GM12872 (cell line): ENCODE data around the gene IFNA4.

Experiments
- CTCF ChIP-seq: IDR thresholded peaks from 3 replicates; pipeline ENCODE4 v1.5.1; 2011; ENCODE audit warnings: low read depth, mild to moderate bottlenecking, low read length, moderate library complexity; ENCODE audit not compliant: insufficient read depth

IFNA4 gene

GRCh38 chr9:21153336-21154017 lies 33.9 kb downstream of the IFNA4 start:
- no peak for TF ChIP-seq CTCF

DNA sequence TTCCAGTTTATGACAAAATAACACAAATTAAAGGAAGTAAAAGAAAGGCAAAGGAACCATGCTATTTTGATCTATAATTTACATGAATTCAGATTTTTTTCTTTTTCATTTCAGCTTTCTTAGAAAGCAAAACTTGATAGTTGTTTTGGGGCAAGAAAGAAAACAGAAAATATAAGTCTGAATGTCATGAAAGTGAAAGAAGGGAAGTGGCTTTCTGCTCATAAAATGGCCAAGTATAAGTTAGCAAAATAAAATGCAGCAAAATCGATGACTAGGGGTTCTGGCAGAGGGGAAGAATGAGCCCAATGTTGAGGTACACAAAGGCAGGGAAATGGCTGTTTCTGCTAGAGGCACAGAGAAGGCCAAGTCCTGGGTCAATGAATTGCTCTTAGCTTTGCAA lies 42.8 kb downstream of the IFNA4 start:
- no peak for TF ChIP-seq CTCF

GRCh38 chr9:21141427-21141882 lies 45.9 kb downstream of the IFNA4 start, which contains the start of gene IFNW1:
IFNW1 (minus strand) TSS chr9:21141832; CDS start chr9:21141570, 262 bp downstream.
- TF ChIP-seq CTCF: peak; percentile 37; the same call in 2 of the 3 replicates

- no peak for TF ChIP-seq CTCF
These were observed 50.4 kb downstream of the IFNA4 start for GRCh38 chr9:21137020-21137419.
